ENCODE results near the gene MCTP1.

The MCTP1 gene

GRCh38 chr5:95284572-95285408, at the start of gene MCTP1:
Gene MCTP1 (minus strand): TSS chr5:95285094.
- no peak for DNase-seq

GRCh38 chr5:95332158-95332557, 47.3 kb upstream of the MCTP1 start:
- no peak for DNase-seq

DNA sequence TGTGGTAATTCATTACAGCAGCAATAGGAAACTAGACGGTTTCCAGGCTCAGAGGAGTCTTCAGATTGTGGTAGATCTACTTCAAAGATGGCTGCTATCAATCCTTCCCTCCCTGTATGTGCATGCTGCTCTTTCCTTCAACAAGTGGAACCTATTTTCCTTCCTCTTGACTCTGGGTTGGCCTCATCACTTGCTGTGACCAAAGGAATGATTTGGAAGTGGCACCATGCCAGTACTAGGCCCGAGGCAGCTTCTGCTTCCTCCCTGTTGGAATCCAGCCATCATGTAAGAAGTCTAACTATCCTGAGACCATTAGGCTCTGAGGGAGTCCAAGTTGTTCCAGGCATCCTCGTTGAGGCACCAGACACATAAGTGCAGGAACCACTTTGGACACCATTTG, 46.5 kb upstream of the MCTP1 start:
- no peak for DNase-seq

- no peak for DNase-seq
Observed at GRCh38 chr5:95327211-95327610, 42.3 kb upstream of the MCTP1 start.

DNA sequence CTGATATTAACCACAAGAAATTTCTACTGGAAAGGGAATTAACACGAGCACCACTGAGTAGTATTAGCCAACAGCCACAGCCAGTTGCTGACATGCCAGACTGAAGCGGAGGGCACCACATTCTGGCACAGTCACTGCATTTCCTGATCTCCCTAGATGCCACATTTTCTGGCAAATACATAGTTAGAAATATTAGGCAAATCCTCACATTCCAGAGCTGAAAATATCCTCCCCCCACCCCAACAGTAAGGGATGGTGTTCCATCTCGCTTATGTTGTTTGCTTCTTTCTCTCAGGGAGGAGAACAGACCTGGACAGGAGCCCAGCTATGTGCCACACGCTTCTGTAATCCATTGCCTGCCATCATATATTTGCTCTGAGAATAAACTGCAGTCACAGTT, 32.8 kb upstream of the MCTP1 start:
- no peak for DNase-seq

DNA sequence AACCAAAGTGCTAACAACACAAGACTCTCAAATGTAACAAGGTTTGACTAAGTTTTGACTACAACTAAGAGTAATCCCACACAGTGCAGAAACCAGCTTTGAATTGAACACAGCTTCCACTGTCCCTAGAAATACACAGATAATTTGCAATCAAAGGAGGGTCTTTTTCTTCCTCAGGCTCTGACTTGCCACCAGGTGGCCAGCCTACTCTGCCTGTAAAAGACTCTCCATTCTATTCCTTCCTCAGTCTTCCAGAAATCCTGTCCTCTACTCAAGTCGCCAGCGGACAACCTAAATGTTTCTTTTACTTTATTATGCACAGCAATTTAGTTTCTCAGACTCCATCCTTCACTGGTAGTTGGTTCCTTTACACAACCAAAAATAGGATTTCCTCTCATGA, 32.2 kb upstream of the MCTP1 start:
- DNase-seq = no peak

DNA sequence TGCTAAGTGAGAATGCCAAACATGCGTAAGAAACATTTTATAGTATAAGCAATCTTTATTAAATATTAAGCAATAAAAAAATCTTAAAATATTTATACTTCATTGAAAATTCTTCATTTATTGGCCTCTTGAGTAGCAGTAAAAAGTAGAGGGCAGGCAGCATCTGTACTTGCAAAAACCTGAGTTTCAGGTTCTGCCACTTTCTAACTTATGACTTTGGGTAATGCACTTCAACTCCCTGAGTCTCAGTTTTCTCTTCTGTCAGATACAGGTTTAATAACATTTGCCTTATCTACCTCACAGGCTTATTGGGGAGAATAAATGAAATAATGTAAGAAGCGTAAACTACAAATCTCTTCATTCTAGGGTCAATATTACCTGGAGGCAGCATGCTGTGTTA, 19.8 kb upstream of the MCTP1 start:
- DNase-seq = no peak

DNA sequence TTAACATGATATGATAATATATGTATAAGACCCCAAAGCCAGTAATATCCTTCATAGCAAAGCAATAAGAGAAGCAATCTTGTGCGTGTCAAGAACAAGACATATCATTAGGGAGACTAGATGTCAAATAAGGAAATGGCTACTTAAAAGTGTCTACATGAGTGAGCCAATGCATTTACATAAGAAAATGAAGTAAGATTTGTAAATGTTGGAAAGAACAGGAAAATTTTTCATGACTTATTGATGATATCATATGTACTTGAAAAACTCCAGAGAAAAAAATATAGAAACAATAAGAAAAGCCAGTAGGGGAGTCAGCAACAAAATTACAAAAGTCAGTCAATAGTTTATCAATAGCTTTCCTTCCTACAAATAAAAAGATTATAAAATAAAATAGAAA, 13.8 kb upstream of the MCTP1 start:
- no peak for DNase-seq

GRCh38 chr5:95296291-95296690, 11.4 kb upstream of the MCTP1 start:
- DNase-seq = no peak

- DNase-seq = no peak
Observed at GRCh38 chr5:95285409-95285755, 488 bp upstream of the MCTP1 start.

GRCh38 chr5:95283761-95284571, 928 bp downstream of the MCTP1 start:
- no peak for DNase-seq

DNA sequence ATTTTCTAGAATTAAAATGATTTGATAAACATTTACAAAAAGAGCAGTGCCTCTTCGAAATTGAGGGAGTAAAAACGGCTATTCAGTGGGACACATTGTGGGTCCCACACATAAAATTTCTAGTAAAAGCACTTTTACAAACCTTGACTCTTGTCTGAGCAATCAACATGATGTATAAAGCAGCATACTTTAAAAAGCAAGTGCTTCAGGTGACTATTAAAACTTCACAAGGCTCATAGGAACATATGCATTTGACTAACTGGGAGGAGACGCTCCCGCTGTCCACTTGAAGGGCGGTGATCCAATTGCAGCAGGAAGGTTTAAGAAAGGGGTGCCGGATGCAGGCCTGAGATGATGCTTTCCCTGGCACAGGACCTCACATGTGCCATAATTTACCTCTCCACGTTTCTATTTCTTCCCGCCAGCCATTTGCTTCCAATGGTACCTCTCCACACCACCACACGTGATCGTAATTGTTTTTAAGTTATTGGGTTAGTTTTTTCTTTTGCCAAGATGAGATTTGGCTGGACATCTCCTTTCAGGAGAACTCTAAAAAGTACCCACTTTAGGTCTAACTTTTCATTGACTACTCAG, 1.8 kb downstream of the MCTP1 start:
- no peak for DNase-seq

GRCh38 chr5:95281226-95281625, 3.7 kb downstream of the MCTP1 start:
- DNase-seq = no peak

DNA sequence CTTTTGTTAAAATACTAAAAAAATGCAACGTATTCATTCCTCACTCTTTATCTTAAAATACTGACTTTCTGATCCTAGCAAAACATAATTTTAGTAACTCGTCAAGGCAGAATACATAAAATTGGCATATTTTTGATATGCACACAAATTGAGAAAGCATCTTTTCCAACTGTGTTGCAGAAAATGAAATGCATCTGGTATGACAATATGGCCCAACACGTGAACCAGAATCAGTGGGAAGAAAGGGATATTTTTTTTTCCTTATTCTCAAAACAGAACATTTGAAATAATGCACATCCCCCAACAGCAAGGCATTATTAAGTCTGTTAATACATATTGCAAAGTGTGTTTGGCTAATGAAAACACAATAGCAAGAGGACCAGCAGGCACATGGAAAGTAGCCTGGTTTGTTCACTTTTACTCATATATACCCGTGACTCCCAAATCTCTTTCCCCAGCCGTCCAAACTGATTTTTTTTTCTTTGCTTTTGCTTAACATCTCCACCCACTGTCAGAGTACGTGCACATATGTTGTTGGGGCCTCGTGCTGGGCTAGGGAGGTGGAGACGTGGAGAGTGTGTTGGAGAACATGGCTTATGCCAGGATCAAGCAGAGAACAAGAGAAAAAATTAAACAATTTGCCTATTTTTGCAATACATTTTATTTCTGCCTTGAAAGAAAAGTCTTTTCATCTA, 4.3 kb downstream of the MCTP1 start:
- no peak for DNase-seq

GRCh38 chr5:95274011-95274410, 10.9 kb downstream of the MCTP1 start:
- no peak for DNase-seq

- DNase-seq = no peak
Observed at GRCh38 chr5:95272316-95272929, 12.5 kb downstream of the MCTP1 start.

DNA sequence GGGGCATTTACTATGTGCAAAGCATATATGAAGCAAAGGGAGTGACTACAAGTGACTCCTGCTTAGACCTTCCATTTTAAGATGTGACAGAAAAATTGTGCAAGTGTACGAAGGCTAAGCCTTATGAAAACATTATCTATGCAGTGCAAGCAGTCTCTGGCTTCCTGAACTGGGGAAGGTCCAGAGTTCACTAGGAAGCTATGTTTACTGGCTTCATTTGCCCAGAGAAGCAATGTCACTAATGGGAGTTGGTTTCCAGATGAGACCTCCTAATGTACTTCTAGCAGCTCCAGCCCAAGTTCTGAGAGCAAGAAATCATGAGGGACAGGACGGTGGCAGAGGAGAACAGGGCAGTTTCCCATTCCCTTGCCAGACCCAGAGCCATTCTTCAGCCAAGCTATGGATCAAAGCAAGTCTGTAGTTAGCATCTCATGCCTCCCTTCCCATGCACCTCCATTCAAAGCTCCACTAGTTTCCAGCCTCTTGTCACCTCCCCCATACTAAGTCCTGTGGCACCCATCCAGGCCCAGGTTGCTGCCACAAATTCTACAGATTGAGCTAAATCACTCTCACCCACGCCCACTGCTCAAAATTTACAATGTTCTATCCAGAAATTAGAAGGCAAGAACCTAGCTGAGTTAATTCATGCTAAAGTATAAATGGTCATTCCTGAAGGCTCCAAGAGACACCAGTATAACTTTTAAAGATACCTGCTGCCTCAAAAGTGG, 21.8 kb downstream of the MCTP1 start:
- DNase-seq = no peak

- peak; percentile 2 for DNase-seq
Observed at GRCh38 chr5:95261437-95262175, 23.3 kb downstream of the MCTP1 start.

DNA sequence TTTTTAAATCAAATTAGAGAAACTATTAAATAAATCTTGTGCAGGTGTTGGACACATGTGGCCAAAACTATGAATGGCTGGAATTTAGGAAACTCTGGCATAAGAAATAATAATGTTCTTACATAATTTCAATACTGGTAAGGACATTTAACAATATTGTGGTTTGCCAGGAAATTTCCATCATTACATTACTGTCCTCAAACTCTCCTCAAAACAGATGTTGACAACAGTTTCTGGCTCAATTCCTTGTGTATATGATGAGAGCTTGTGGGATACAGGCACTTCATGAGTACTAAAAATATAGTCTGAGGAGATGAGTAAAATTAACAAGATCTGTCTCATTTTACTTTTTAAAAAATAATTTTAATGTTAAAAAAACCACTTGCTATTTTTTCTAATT, 27.9 kb downstream of the MCTP1 start:
- no peak for DNase-seq

GRCh38 chr5:95256446-95256845, 28.4 kb downstream of the MCTP1 start:
- no peak for DNase-seq

DNA sequence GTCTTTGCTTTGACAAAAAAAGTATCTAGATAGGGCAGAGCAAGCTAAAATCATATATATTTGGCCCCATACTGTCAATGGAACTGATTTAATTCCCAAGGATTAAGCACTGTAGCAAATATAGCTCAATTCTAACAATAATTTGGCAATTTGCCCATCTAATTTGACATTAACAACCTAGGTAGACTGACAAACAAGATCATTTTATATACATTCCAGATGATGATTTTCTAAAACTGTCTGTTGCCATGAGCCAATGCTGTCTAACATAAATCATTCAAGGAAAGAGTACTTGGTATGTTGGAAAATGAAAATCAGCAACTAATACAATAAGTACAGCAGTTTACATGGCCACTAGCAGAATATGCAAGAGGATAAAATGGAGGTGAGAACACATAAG, 32.1 kb downstream of the MCTP1 start:
- no peak for DNase-seq
